ENCODE data around the gene EFHD2.

- TF ChIP-seq POLR2AphosphoS5 (IDR thresholded peaks at IDR 0.05) (no peak), CTCF (IDR thresholded peaks at IDR 0.05) (no peak)
These were observed 21.3 kb upstream of the EFHD2 start for GRCh38 chr1:15388201-15388880.

All from esophagus muscularis mucosa (tissue), 3 donors.